ENCODE results near the gene SCNN1A. TPM values are rescaled to one million over a fixed set of nuclear protein-coding genes. Genes with fewer than 3 reads are reported as not detected.

SCNN1A gene
- total RNA-seq, 1 experiment from 2014 or later, result 111 TPM

- no CpG with 5 or more reads among the region's 4 CpGs for WGBS (ENCODE audit: extremely low coverage, insufficient read length, low lambda C conversion rate)
- Histone ChIP-seq H3K27ac (ENCODE audit: insufficient read length, low read depth, low read length) (no peak overlapping the region), H2BK20ac (ENCODE audit: low read depth, low read length, poor library complexity, severe bottlenecking) (no peak overlapping the region), H3K4me2 (ENCODE audit: insufficient read depth, insufficient read length, low read length) (no peak overlapping the region), H2AFZ (ENCODE audit: low read length) (no peak overlapping the region), H3K23me2 (ENCODE audit: insufficient read length, low read depth, low read length, poor library complexity, severe bottlenecking) (peaks cover 9% of the 10 kb centered on the region), H4K5ac (ENCODE audit: insufficient read length, low read depth, low read length) (no peak overlapping the region), H3K9ac (ENCODE audit: extremely low read depth, insufficient read length, low read length) (no peak overlapping the region), H3K9me3 (ENCODE audit: control insufficient read depth, low read depth, low read length) (no peaks in the 10 kb centered on the region), H3K23ac (ENCODE audit: insufficient read length, low read depth, low read length) (no peak overlapping the region), H3K4ac (ENCODE audit: low read depth, low read length) (no peak overlapping the region), H3K56ac (ENCODE audit: insufficient read length, low read depth, low read length) (no peak overlapping the region), H2BK12ac (ENCODE audit: insufficient read length, low read depth, low read length) (no peak overlapping the region), H3T11ph (ENCODE audit: low read length) (no peak overlapping the region), H3K27me3 (ENCODE audit: insufficient read depth, low read length) (no peaks in the 10 kb centered on the region), H2BK120ac (ENCODE audit: low read depth, low read length, poor library complexity, severe bottlenecking) (no peak overlapping the region), H2AK5ac (ENCODE audit: insufficient read length, low read length) (no peak overlapping the region), H4K91ac (ENCODE audit: insufficient read length, low read depth, low read length) (no peak overlapping the region), H3K79me1 (ENCODE audit: insufficient read depth, low read depth, low read length, poor library complexity, severe bottlenecking) (no peaks in the 10 kb centered on the region), H3K14ac (ENCODE audit: insufficient read depth, low read length) (no peak overlapping the region), H3K4me1 (ENCODE audit: insufficient read depth, low read length) (peaks cover 14% of the 10 kb centered on the region), H3K79me2 (ENCODE audit: insufficient read depth, low read length) (peaks cover 2% of the 10 kb centered on the region; the same call in 1 of the 2 replicates), H4K20me1 (ENCODE audit: control insufficient read depth, insufficient read depth, insufficient read length) (no peaks in the 10 kb centered on the region), H4K8ac (replicated peaks; ENCODE audit: insufficient read length, low read depth, low read length) (no peak overlapping the region), H3K18ac (ENCODE audit: insufficient read length, low read depth, low read length) (no peak overlapping the region), H2BK15ac (ENCODE audit: low read depth, low read length) (no peak overlapping the region), H2BK5ac (ENCODE audit: insufficient read length, low read length) (no peak overlapping the region)
- no peak for DNase-seq
- Mint-ChIP-seq H3K27me3 (ENCODE audit: low read depth) (no peaks in the 10 kb centered on the region; the same call in 1 of the 2 replicates), H3K4me1 (peaks cover 22 to 33% of the 10 kb centered on the region in 2 experiments), H3K27ac (no peak overlapping the region), H3K4me3 (no peak overlapping the region), H3K36me3 (ENCODE audit: insufficient read depth in 1 of 3, low read depth in 3 of 3) (peaks cover 41 to 74% (median 62%) of the 10 kb centered on the region in 3 experiments; a peak in 6 of 7 replicates), H3K9me3 (no peaks in the 10 kb centered on the region)
- TF ChIP-seq CTCF (conservative IDR thresholded peaks at IDR 0.05), result no peak
Measured at GRCh38 chr12:6332459-6332858, 42.9 kb downstream of the SCNN1A start.

Data from H9 (cell line).